HG03045 (cell line): ENCODE measurements around the gene NBL1.

Experiments used
- ATAC-seq: cut with Tn5 transposase; IDR thresholded peaks from one replicate; pipeline ENCODE4 v1.9.1; 2021; ENCODE audit warnings: mild to moderate bottlenecking, moderate library complexity; ENCODE audit not compliant: unreplicated experiment

Gene NBL1

GRCh38 chr1:19643602-19644394, at the start of gene NBL1:
NBL1 (plus strand) TSS chr1:19644311; CDS start chr1:19655031, 10,720 bp downstream.
- ATAC-seq: no peak

GRCh38 chr1:19596065-19596713, 47.9 kb upstream of the NBL1 start:
- ATAC-seq: no peak

- ATAC-seq: peak; percentile 82
These were observed 47.2 kb upstream of the NBL1 start for GRCh38 chr1:19596714-19597495.

- no peak for ATAC-seq
These were observed 46.4 kb upstream of the NBL1 start for GRCh38 chr1:19597496-19598309.

GRCh38 chr1:19599810-19600209, 44.3 kb upstream of the NBL1 start:
- no peak for ATAC-seq

- ATAC-seq: no peak
These were observed 41.6 kb upstream of the NBL1 start for GRCh38 chr1:19602486-19602885.

GRCh38 chr1:19605967-19606366, 38.1 kb upstream of the NBL1 start:
- ATAC-seq: no peak

- ATAC-seq: no peak
These were observed 37.1 kb upstream of the NBL1 start for GRCh38 chr1:19606817-19607642.

- ATAC-seq: no peak
These were observed 35.9 kb upstream of the NBL1 start for GRCh38 chr1:19608232-19608631.

- ATAC-seq: no peak
These were observed 33.7 kb upstream of the NBL1 start for GRCh38 chr1:19610282-19610981.

GRCh38 chr1:19612530-19612929, 31.6 kb upstream of the NBL1 start:
- ATAC-seq: no peak

- ATAC-seq: no peak
These were observed 30.9 kb upstream of the NBL1 start for GRCh38 chr1:19613171-19613703.

- ATAC-seq: no peak
These were observed 28.7 kb upstream of the NBL1 start for GRCh38 chr1:19615438-19615837.

- ATAC-seq: no peak
These were observed 27.6 kb upstream of the NBL1 start for GRCh38 chr1:19616489-19616888.

GRCh38 chr1:19617376-19617775, 26.7 kb upstream of the NBL1 start:
- ATAC-seq: no peak

- no peak for ATAC-seq
These were observed 25.7 kb upstream of the NBL1 start for GRCh38 chr1:19618428-19618827.

- ATAC-seq: no peak
These were observed 24.3 kb upstream of the NBL1 start for GRCh38 chr1:19619697-19620384.

- ATAC-seq: no peak
These were observed 23.3 kb upstream of the NBL1 start for GRCh38 chr1:19620786-19621185.
